ENCODE results near the gene MCCD1. TPM values are rescaled to one million over a fixed set of nuclear protein-coding genes. Genes with fewer than 3 reads are reported as not detected.

Gene MCCD1
- total RNA-seq, 1 experiment from 2014 or later = not detected

DNA sequence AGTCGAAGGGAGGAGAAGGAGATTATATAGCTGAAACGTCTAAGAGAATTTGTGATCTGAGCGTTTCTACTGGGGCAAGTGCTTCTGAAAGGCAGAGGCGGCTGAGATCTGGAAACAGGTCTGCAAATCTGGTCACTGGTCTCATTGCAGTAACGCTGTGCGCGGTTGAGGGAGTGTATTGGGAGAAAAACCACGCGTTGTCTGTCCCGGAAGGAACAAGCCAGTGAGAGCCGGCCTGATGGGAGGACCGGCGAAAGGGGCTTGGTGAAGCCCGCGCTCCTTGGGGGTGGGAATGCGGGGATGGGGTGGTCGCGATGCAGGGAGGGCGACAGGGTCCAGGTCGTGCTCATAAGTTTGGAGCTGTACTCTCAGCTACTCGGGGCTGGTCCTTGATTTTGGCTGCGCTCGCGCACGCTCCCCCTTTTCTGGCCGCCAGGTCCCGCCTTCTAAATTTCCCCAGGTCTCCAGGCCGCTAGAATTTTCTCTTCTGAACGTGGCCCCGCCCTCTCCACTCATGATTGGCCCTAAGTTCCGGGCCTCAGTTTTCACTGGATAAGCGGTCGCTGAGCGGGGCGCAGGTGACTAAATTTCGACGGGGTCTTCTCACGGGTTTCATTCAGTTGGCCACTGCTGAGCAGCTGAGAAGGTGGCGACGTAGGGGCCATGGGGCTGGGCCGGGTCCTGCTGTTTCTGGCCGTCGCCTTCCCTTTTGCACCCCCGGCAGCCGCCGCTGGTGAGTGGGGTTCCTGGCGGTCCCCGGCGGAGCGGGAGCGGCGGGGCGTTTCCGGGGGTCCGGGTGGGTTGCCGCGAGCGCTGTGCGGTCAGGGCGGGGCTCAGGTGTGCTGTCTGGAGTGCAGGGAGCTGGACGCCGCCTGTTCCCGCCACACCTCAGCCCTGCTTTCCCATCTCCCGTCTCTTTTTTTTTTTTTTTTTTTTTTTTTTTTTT, 31.0 kb upstream of the MCCD1 start, which contains the start of gene MICB (continued):
- TF ChIP-seq, protein P1, sequence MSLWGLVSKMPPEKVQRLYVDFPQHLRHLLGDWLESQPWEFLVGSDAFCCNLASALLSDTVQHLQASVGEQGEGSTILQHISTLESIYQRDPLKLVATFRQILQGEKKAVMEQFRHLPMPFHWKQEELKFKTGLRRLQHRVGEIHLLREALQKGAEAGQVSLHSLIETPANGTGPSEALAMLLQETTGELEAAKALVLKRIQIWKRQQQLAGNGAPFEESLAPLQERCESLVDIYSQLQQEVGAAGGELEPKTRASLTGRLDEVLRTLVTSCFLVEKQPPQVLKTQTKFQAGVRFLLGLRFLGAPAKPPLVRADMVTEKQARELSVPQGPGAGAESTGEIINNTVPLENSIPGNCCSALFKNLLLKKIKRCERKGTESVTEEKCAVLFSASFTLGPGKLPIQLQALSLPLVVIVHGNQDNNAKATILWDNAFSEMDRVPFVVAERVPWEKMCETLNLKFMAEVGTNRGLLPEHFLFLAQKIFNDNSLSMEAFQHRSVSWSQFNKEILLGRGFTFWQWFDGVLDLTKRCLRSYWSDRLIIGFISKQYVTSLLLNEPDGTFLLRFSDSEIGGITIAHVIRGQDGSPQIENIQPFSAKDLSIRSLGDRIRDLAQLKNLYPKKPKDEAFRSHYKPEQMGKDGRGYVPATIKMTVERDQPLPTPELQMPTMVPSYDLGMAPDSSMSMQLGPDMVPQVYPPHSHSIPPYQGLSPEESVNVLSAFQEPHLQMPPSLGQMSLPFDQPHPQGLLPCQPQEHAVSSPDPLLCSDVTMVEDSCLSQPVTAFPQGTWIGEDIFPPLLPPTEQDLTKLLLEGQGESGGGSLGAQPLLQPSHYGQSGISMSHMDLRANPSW (CRISPR knock-in tag; conservative IDR thresholded peaks at IDR 0.05; ENCODE audit: low read depth) = no peak
- TF ChIP-seq ZNF416 (CRISPR knock-in tag; IDR thresholded peaks at IDR 0.05) = no peak
- TF ChIP-seq TEAD1 (CRISPR knock-in tag; IDR thresholded peaks at IDR 0.05) = no peak
- TF ChIP-seq, protein P2, sequence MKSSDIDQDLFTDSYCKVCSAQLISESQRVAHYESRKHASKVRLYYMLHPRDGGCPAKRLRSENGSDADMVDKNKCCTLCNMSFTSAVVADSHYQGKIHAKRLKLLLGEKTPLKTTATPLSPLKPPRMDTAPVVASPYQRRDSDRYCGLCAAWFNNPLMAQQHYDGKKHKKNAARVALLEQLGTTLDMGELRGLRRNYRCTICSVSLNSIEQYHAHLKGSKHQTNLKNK (CRISPR knock-in tag; IDR thresholded peaks at IDR 0.05) = no peak
- no peak for TF ChIP-seq RORB (CRISPR knock-in tag; IDR thresholded peaks at IDR 0.05)
- TF ChIP-seq ZNF317 (CRISPR knock-in tag; IDR thresholded peaks at IDR 0.05; ENCODE audit: borderline replicate concordance, low read depth) = no peak
- no peak for TF ChIP-seq NR2C2 (CRISPR knock-in tag; IDR thresholded peaks at IDR 0.05)
- TF ChIP-seq NFE2L1 (CRISPR knock-in tag; IDR thresholded peaks at IDR 0.05) = peak; percentile 50; the same call in 1 of the 2 replicates
- no peak for TF ChIP-seq TP53 (CRISPR knock-in tag; IDR thresholded peaks at IDR 0.05)
- TF ChIP-seq KAT7 (CRISPR knock-in tag; IDR thresholded peaks at IDR 0.05; ENCODE audit: borderline replicate concordance) = no peak
- TF ChIP-seq, protein P3, sequence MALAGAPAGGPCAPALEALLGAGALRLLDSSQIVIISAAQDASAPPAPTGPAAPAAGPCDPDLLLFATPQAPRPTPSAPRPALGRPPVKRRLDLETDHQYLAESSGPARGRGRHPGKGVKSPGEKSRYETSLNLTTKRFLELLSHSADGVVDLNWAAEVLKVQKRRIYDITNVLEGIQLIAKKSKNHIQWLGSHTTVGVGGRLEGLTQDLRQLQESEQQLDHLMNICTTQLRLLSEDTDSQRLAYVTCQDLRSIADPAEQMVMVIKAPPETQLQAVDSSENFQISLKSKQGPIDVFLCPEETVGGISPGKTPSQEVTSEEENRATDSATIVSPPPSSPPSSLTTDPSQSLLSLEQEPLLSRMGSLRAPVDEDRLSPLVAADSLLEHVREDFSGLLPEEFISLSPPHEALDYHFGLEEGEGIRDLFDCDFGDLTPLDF (CRISPR knock-in tag; IDR thresholded peaks at IDR 0.05) = no peak
- TF ChIP-seq, protein P4, sequence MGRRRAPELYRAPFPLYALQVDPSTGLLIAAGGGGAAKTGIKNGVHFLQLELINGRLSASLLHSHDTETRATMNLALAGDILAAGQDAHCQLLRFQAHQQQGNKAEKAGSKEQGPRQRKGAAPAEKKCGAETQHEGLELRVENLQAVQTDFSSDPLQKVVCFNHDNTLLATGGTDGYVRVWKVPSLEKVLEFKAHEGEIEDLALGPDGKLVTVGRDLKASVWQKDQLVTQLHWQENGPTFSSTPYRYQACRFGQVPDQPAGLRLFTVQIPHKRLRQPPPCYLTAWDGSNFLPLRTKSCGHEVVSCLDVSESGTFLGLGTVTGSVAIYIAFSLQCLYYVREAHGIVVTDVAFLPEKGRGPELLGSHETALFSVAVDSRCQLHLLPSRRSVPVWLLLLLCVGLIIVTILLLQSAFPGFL (CRISPR knock-in tag; IDR thresholded peaks at IDR 0.05; ENCODE audit: borderline replicate concordance) = no peak
- TF ChIP-seq, protein P5, sequence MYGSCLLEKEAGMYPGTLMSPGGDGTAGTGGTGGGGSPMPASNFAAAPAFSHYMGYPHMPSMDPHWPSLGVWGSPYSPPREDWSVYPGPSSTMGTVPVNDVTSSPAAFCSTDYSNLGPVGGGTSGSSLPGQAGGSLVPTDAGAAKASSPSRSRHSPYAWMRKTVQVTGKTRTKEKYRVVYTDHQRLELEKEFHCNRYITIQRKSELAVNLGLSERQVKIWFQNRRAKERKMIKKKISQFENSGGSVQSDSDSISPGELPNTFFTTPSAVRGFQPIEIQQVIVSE (CRISPR knock-in tag; IDR thresholded peaks at IDR 0.05; ENCODE audit: borderline replicate concordance) = no peak
- TF ChIP-seq NR3C1 (CRISPR knock-in tag; conservative IDR thresholded peaks at IDR 0.05; ENCODE audit: low read depth) = no peak
- no peak for TF ChIP-seq MXD4 (CRISPR knock-in tag; IDR thresholded peaks at IDR 0.05; ENCODE audit: borderline replicate concordance)
- no peak for TF ChIP-seq NR1H2 (CRISPR knock-in tag; IDR thresholded peaks at IDR 0.05)
- TF ChIP-seq, protein P6, sequence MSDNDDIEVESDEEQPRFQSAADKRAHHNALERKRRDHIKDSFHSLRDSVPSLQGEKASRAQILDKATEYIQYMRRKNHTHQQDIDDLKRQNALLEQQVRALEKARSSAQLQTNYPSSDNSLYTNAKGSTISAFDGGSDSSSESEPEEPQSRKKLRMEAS (CRISPR knock-in tag; IDR thresholded peaks at IDR 0.05) = peak; percentile 17; the same call in 1 of the 2 replicates
- TF ChIP-seq, protein P7, sequence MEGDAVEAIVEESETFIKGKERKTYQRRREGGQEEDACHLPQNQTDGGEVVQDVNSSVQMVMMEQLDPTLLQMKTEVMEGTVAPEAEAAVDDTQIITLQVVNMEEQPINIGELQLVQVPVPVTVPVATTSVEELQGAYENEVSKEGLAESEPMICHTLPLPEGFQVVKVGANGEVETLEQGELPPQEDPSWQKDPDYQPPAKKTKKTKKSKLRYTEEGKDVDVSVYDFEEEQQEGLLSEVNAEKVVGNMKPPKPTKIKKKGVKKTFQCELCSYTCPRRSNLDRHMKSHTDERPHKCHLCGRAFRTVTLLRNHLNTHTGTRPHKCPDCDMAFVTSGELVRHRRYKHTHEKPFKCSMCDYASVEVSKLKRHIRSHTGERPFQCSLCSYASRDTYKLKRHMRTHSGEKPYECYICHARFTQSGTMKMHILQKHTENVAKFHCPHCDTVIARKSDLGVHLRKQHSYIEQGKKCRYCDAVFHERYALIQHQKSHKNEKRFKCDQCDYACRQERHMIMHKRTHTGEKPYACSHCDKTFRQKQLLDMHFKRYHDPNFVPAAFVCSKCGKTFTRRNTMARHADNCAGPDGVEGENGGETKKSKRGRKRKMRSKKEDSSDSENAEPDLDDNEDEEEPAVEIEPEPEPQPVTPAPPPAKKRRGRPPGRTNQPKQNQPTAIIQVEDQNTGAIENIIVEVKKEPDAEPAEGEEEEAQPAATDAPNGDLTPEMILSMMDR (IDR thresholded peaks at IDR 0.05) = no peak
- TF ChIP-seq, protein P8, sequence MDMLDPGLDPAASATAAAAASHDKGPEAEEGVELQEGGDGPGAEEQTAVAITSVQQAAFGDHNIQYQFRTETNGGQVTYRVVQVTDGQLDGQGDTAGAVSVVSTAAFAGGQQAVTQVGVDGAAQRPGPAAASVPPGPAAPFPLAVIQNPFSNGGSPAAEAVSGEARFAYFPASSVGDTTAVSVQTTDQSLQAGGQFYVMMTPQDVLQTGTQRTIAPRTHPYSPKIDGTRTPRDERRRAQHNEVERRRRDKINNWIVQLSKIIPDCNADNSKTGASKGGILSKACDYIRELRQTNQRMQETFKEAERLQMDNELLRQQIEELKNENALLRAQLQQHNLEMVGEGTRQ (CRISPR knock-in tag; IDR thresholded peaks at IDR 0.05) = peak; percentile 58; the same call in 1 of the 2 replicates
- TF ChIP-seq FOXJ3 (CRISPR knock-in tag; IDR thresholded peaks at IDR 0.05; ENCODE audit: borderline replicate concordance) = no peak
- TF ChIP-seq ZNF263 (CRISPR knock-in tag; IDR thresholded peaks at IDR 0.05; ENCODE audit: low read depth) = no peak
- TF ChIP-seq ZNF423 (CRISPR knock-in tag; IDR thresholded peaks at IDR 0.05) = no peak
- TF ChIP-seq ATF1 (CRISPR knock-in tag; IDR thresholded peaks at IDR 0.05) = 0 out of 2 replicates have a peak, but pooled peaks have one; percentile 37
- no peak for TF ChIP-seq PRRX2 (CRISPR knock-in tag; IDR thresholded peaks at IDR 0.05)
- TF ChIP-seq MYBL2 (CRISPR knock-in tag; IDR thresholded peaks at IDR 0.05) = no peak
- TF ChIP-seq SP1 (CRISPR knock-in tag; conservative IDR thresholded peaks at IDR 0.05) = peak; percentile 73; the same call in 1 of the 2 replicates
- no peak for TF ChIP-seq ZNF232 (CRISPR knock-in tag; IDR thresholded peaks at IDR 0.05)
- TF ChIP-seq, protein P9, sequence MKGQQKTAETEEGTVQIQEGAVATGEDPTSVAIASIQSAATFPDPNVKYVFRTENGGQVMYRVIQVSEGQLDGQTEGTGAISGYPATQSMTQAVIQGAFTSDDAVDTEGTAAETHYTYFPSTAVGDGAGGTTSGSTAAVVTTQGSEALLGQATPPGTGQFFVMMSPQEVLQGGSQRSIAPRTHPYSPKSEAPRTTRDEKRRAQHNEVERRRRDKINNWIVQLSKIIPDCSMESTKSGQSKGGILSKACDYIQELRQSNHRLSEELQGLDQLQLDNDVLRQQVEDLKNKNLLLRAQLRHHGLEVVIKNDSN (CRISPR knock-in tag; IDR thresholded peaks at IDR 0.05) = no peak
- TF ChIP-seq CBFB (CRISPR knock-in tag; IDR thresholded peaks at IDR 0.05; ENCODE audit: low read depth) = no peak
